ENCODE measurements around the gene ZNF649.

The ZNF649 gene

GRCh38 chr19:51904331-51905165, at the start of gene ZNF649:
Gene ZNF649, minus strand, starts transcription at chr19:51905017. Its CDS starts 4,910 bp downstream, at chr19:51900107.
- TF ChIP-seq, protein P1, sequence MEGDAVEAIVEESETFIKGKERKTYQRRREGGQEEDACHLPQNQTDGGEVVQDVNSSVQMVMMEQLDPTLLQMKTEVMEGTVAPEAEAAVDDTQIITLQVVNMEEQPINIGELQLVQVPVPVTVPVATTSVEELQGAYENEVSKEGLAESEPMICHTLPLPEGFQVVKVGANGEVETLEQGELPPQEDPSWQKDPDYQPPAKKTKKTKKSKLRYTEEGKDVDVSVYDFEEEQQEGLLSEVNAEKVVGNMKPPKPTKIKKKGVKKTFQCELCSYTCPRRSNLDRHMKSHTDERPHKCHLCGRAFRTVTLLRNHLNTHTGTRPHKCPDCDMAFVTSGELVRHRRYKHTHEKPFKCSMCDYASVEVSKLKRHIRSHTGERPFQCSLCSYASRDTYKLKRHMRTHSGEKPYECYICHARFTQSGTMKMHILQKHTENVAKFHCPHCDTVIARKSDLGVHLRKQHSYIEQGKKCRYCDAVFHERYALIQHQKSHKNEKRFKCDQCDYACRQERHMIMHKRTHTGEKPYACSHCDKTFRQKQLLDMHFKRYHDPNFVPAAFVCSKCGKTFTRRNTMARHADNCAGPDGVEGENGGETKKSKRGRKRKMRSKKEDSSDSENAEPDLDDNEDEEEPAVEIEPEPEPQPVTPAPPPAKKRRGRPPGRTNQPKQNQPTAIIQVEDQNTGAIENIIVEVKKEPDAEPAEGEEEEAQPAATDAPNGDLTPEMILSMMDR (conservative IDR thresholded peaks at IDR 0.05; ENCODE audit: low read depth, low read length) = peak; percentile 20
- DNase-seq (ENCODE audit: low read depth) = peak; percentile 88
- peak within 1 kb of the TSS; percentile 91 for H3K4me3 ChIP-seq (ENCODE audit: low read depth, low read length)

GRCh38 chr19:51948975-51949374, 44.2 kb upstream of the ZNF649 start:
- peak; percentile 32 for DNase-seq (ENCODE audit: low read depth)
- TF ChIP-seq, protein P1 (conservative IDR thresholded peaks at IDR 0.05; ENCODE audit: low read depth, low read length) = no peak
- peak overlapping the region; percentile 33 for H3K4me3 ChIP-seq (ENCODE audit: low read depth, low read length)

DNA sequence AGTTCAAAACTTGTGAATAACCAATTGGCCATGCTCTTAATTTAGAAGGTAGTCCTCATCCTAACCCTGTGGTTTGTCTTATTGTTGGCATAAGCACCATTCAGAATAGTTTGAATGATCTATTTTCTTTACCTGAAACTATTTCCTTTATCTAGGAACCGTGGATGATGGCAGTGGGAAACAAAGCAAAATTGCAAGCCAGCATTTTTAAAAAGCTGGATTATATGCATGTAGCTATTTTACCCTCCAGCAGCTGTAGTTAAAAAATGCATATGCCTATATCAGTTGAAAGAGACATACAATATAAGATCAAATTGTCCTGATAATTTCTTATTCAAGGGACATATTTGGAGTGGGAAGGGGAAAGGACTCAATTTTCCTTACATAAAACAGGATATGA, 41.8 kb upstream of the ZNF649 start:
- DNase-seq (ENCODE audit: low read depth) = no peak
- TF ChIP-seq, protein P1 (conservative IDR thresholded peaks at IDR 0.05; ENCODE audit: low read depth, low read length) = no peak
- H3K4me3 ChIP-seq (ENCODE audit: low read depth, low read length) = no peak overlapping the region

- DNase-seq (ENCODE audit: low read depth) = peak; percentile 16
- H3K4me3 ChIP-seq (ENCODE audit: low read depth, low read length) = no peak overlapping the region
- TF ChIP-seq, protein P1 (conservative IDR thresholded peaks at IDR 0.05; ENCODE audit: low read depth, low read length) = no peak
Observed at GRCh38 chr19:51944798-51945552, 40.2 kb upstream of the ZNF649 start.

- no peak overlapping the region for H3K4me3 ChIP-seq (ENCODE audit: low read depth, low read length)
- no peak for DNase-seq (ENCODE audit: low read depth)
- TF ChIP-seq, protein P1 (conservative IDR thresholded peaks at IDR 0.05; ENCODE audit: low read depth, low read length) = no peak
Observed at GRCh38 chr19:51938936-51939335, 34.1 kb upstream of the ZNF649 start.

DNA sequence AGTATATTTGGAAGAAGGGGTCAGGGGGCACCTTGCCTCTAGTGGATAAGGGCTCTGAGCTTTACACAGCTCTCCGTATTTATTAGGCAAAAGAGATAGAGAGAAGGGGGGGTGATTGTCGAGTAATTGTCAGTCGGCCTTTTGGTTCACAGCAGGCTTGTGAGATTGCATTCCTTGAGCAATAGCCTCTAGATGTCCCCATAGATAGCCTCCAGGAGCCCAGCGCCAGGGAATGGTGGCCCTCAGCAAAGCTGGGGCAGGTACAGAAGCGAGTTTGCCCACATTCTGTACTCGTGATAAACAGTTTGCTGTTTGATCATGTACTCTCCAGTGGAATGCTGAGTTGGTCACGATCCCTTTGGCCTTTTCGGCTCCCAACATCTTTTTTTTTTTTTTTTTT, 27.1 kb upstream of the ZNF649 start:
- DNase-seq (ENCODE audit: low read depth) = no peak
- TF ChIP-seq, protein P1 (conservative IDR thresholded peaks at IDR 0.05; ENCODE audit: low read depth, low read length) = no peak
- no peak overlapping the region for H3K4me3 ChIP-seq (ENCODE audit: low read depth, low read length)
